Endothelial cell (in vitro differentiated cells): ENCODE data around the gene RND3. TPM values are rescaled to one million over a fixed set of nuclear protein-coding genes. Genes with fewer than 3 reads are reported as not detected.
A peak's percentile ranks its signal among the peaks of the same experiment; 100 is the strongest.

Source experiments
- DNase-seq: peaks from one replicate; pipeline ENCODE4 v3.0.0; 2021; ENCODE audit warnings: low spot score
- H3K27ac Mint-ChIP-seq: one replicate; pipeline ENCODE4 v1.8.0; 2021; ENCODE audit warnings: mixed read lengths, inconsistent platforms; ENCODE audit not compliant: unreplicated experiment
- H3K27me3 Mint-ChIP-seq: one replicate; pipeline ENCODE4 v1.8.0; 2021; ENCODE audit warnings: mild to moderate bottlenecking, moderate library complexity, mixed read lengths, inconsistent platforms; ENCODE audit not compliant: unreplicated experiment
- H3K36me3 Mint-ChIP-seq: one replicate; pipeline ENCODE4 v1.8.0; 2021; ENCODE audit warnings: mild to moderate bottlenecking, low read depth, mixed read lengths, inconsistent platforms; ENCODE audit not compliant: unreplicated experiment
- H3K4me1 Mint-ChIP-seq: one replicate; pipeline ENCODE4 v1.8.0; 2021; ENCODE audit warnings: mild to moderate bottlenecking, mixed read lengths, inconsistent platforms; ENCODE audit not compliant: unreplicated experiment
- H3K4me3 Mint-ChIP-seq: one replicate; pipeline ENCODE4 v1.8.0; 2021; ENCODE audit warnings: mild to moderate bottlenecking, mixed read lengths, inconsistent platforms; ENCODE audit not compliant: unreplicated experiment
- H3K9me3 Mint-ChIP-seq: one replicate; pipeline ENCODE4 v1.8.0; 2021; ENCODE audit warnings: mixed read lengths, inconsistent platforms; ENCODE audit not compliant: unreplicated experiment
- CTCF ChIP-seq: fragments of 200-600 bp; sonication (generic); IDR thresholded peaks from one replicate; pipeline ENCODE4 v1.5.0; 2021; ENCODE audit warnings: antibody characterized with exemption; ENCODE audit not compliant: unreplicated experiment
- total RNA-seq: library from RNA; stranded (reverse); fragmentation: NEBNext Ultra II Directional; extraction: Animal tissue kit (Norgen Biotek cat#: 25700); gene quantifications from one replicate; pipeline ENCODE4 v1.2.1, GENCODE V29; 2021; ENCODE audit not compliant: unreplicated experiment

The RND3 gene
- total RNA-seq, 1 donor from 2014 or later: 2.9 TPM

- DNase-seq: no peak
- no peaks in the 10 kb centered on the region for H3K27me3 Mint-ChIP-seq
- H3K4me3 Mint-ChIP-seq: no peak overlapping the region
- H3K36me3 Mint-ChIP-seq: no peaks in the 10 kb centered on the region
- H3K4me1 Mint-ChIP-seq: no peaks in the 10 kb centered on the region
- no peak for TF ChIP-seq CTCF
- H3K9me3 Mint-ChIP-seq: no peaks in the 10 kb centered on the region
- no peak overlapping the region for H3K27ac Mint-ChIP-seq
Observed at GRCh38 chr2:150427298-150427697, 60.2 kb downstream of the RND3 start.

GRCh38 chr2:150426724-150427123 lies 60.7 kb downstream of the RND3 start:
- Mint-ChIP-seq H3K4me3 (no peak overlapping the region), H3K4me1 (no peaks in the 10 kb centered on the region), H3K27ac (no peak overlapping the region), H3K27me3 (no peaks in the 10 kb centered on the region), H3K36me3 (no peaks in the 10 kb centered on the region), H3K9me3 (no peaks in the 10 kb centered on the region)
- no peak for TF ChIP-seq CTCF
- DNase-seq: no peak

- no peak for TF ChIP-seq CTCF
- Mint-ChIP-seq H3K4me1 (no peaks in the 10 kb centered on the region), H3K27ac (no peak overlapping the region), H3K36me3 (no peaks in the 10 kb centered on the region), H3K9me3 (no peaks in the 10 kb centered on the region), H3K4me3 (no peak overlapping the region), H3K27me3 (no peaks in the 10 kb centered on the region)
- no peak for DNase-seq
Observed at GRCh38 chr2:150426315-150426714, 61.2 kb downstream of the RND3 start.

- peak; percentile 24 for DNase-seq
- H3K4me3 Mint-ChIP-seq: no peak overlapping the region
- no peak for TF ChIP-seq CTCF
- no peaks in the 10 kb centered on the region for H3K36me3 Mint-ChIP-seq
- H3K27me3 Mint-ChIP-seq: no peaks in the 10 kb centered on the region
- H3K4me1 Mint-ChIP-seq: no peaks in the 10 kb centered on the region
- no peak overlapping the region for H3K27ac Mint-ChIP-seq
- no peaks in the 10 kb centered on the region for H3K9me3 Mint-ChIP-seq
Observed at GRCh38 chr2:150425121-150425955, 62.1 kb downstream of the RND3 start.

- Mint-ChIP-seq H3K9me3 (no peaks in the 10 kb centered on the region), H3K4me1 (no peaks in the 10 kb centered on the region), H3K27me3 (no peaks in the 10 kb centered on the region), H3K4me3 (no peak overlapping the region), H3K27ac (no peak overlapping the region), H3K36me3 (no peaks in the 10 kb centered on the region)
- no peak for TF ChIP-seq CTCF
- DNase-seq: no peak
Observed at GRCh38 chr2:150424406-150424805, 63.1 kb downstream of the RND3 start.
